Hepatocyte (in vitro differentiated cells): Measurements from ENCODE around the gene TNS4. TPM values are rescaled to one million over a fixed set of nuclear protein-coding genes. Genes with fewer than 3 reads are reported as not detected.

Experiments
- DNase-seq: peaks from one replicate; pipeline ENCODE4 v3.0.0-alpha.2; 2016; ENCODE audit warnings: low spot score
- H2AFZ ChIP-seq: fragments of 200-600 bp; sonication (generic); 2 replicates; pipeline ENCODE4 v1.6.0; 2016; ENCODE audit warnings: antibody characterized with exemption, mild to moderate bottlenecking
- H3K27ac ChIP-seq: fragments of 200-600 bp; sonication (generic); 2 replicates; pipeline ENCODE4 v1.5.1; 2016; ENCODE audit warnings: mild to moderate bottlenecking
- H3K27me3 ChIP-seq: fragments of 200-600 bp; sonication (generic); 2 replicates; pipeline ENCODE4 v1.6.1; 2016
- H3K36me3 ChIP-seq: fragments of 200-600 bp; sonication (generic); replicated peaks from 2 replicates; pipeline ENCODE4 v1.5.1; 2016; ENCODE audit warnings: low read depth; ENCODE audit not compliant: insufficient read depth
- H3K4me1 ChIP-seq: fragments of 200-600 bp; sonication (generic); 2 replicates; pipeline ENCODE4 v1.5.1; 2016; ENCODE audit warnings: mild to moderate bottlenecking, moderate library complexity; ENCODE audit not compliant: insufficient read depth
- H3K4me2 ChIP-seq: fragments of 200-600 bp; sonication (generic); 2 replicates; pipeline ENCODE4 v1.6.0; 2016
- H3K4me3 ChIP-seq: fragments of 200-600 bp; sonication (generic); 2 replicates; pipeline ENCODE4 v1.5.1; 2016; ENCODE audit warnings: mild to moderate bottlenecking
- H3K79me2 ChIP-seq: fragments of 200-600 bp; sonication (generic); 2 replicates; pipeline ENCODE4 v1.6.0; 2017; ENCODE audit warnings: mild to moderate bottlenecking
- H3K9me2 ChIP-seq: fragments of 200-600 bp; sonication (generic); replicated peaks from 2 replicates; pipeline ENCODE4 v1.6.0; 2017; ENCODE audit warnings: mild to moderate bottlenecking; ENCODE audit not compliant: insufficient read depth
- H3K9me3 ChIP-seq: fragments of 200-600 bp; sonication (generic); 2 replicates; pipeline ENCODE4 v1.5.1; 2016; ENCODE audit warnings: low read depth, mild to moderate bottlenecking
- H4K20me1 ChIP-seq: fragments of 200-600 bp; sonication (generic); 2 replicates; pipeline ENCODE4 v1.6.0; 2016; ENCODE audit warnings: mild to moderate bottlenecking; ENCODE audit not compliant: insufficient read depth, poor library complexity, severe bottlenecking
- EZH2 ChIP-seq: fragments of 200-600 bp; sonication (generic); IDR thresholded peaks from 2 replicates; pipeline ENCODE4 v1.6.1; 2016; ENCODE audit warnings: antibody characterized with exemption, mild to moderate bottlenecking, borderline replicate concordance
- EZH2phosphoT487 ChIP-seq: fragments of 200-600 bp; sonication (generic); IDR thresholded peaks from one replicate; pipeline ENCODE4 v1.6.1; 2018; ENCODE audit warnings: antibody characterized with exemption, mild to moderate bottlenecking, low read depth, moderate library complexity; ENCODE audit not compliant: unreplicated experiment, severe bottlenecking
- WGBS: methylation state at CpG from one replicate; pipeline ENCODE4 v1.1.6; 2016; ENCODE audit warnings: low lambda C conversion rate; ENCODE audit errors: missing lambda C conversion rate; 5-methylcytosine and 5-hydroxymethylcytosine counted together
- polyA plus RNA-seq: library from polyadenylated mRNA; unstranded; fragments of >200 nt; fragmentation: Nextera tagmentation; extraction: Ambion mirVana; gene quantifications from 2 replicates; pipeline ENCODE4 v1.2.1, GENCODE V29; 2016
- total RNA-seq: library from RNA; depleted of rRNA; stranded (reverse); fragments of >200 nt; gene quantifications from 2 replicates; pipeline ENCODE4 v1.2.3, GENCODE V29; 2014
- TF ChIP-seq, protein P1 (sequence below): fragments of 200-600 bp; sonication (generic); IDR thresholded peaks from 2 replicates; pipeline ENCODE4 v1.5.1; 2016; ENCODE audit warnings: antibody characterized with exemption, mild to moderate bottlenecking; ENCODE audit not compliant: poor library complexity

The TNS4 gene
- total and polyA plus RNA-seq, 2 experiments from 2014 or later, result 0.07 TPM; not detected in 1

- Histone ChIP-seq H3K9me2 (no peaks in the 10 kb centered on the region), H3K4me2 (no peak overlapping the region), H3K36me3 (no peaks in the 10 kb centered on the region), H3K9me3 (no peaks in the 10 kb centered on the region), H3K4me1 (no peaks in the 10 kb centered on the region), H2AFZ (no peak overlapping the region), H3K27me3 (no peaks in the 10 kb centered on the region), H3K79me2 (no peaks in the 10 kb centered on the region), H3K27ac (no peak overlapping the region), H3K4me3 (no peak overlapping the region), H4K20me1 (no peaks in the 10 kb centered on the region)
- TF ChIP-seq EZH2phosphoT487 (no peak), EZH2 (no peak)
- TF ChIP-seq, protein P1, sequence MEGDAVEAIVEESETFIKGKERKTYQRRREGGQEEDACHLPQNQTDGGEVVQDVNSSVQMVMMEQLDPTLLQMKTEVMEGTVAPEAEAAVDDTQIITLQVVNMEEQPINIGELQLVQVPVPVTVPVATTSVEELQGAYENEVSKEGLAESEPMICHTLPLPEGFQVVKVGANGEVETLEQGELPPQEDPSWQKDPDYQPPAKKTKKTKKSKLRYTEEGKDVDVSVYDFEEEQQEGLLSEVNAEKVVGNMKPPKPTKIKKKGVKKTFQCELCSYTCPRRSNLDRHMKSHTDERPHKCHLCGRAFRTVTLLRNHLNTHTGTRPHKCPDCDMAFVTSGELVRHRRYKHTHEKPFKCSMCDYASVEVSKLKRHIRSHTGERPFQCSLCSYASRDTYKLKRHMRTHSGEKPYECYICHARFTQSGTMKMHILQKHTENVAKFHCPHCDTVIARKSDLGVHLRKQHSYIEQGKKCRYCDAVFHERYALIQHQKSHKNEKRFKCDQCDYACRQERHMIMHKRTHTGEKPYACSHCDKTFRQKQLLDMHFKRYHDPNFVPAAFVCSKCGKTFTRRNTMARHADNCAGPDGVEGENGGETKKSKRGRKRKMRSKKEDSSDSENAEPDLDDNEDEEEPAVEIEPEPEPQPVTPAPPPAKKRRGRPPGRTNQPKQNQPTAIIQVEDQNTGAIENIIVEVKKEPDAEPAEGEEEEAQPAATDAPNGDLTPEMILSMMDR, result no peak
- 97% methylated on average over 2 of the region's 2 CpGs for WGBS
- no peak for DNase-seq
These were observed 15.9 kb upstream of the TNS4 start for GRCh38 chr17:40517286-40517662.

GRCh38 chr17:40516581-40517285 is 15.3 kb upstream of the TNS4 start:
- H3K27me3 ChIP-seq, result no peaks in the 10 kb centered on the region
- H3K9me2 ChIP-seq, result no peaks in the 10 kb centered on the region
- H3K4me2 ChIP-seq, result no peak overlapping the region
- TF ChIP-seq, protein P1, result no peak
- no peak for TF ChIP-seq EZH2
- H4K20me1 ChIP-seq, result no peaks in the 10 kb centered on the region
- H3K27ac ChIP-seq, result no peak overlapping the region
- 55% methylated on average over 3 of the region's 3 CpGs for WGBS
- no peaks in the 10 kb centered on the region for H3K9me3 ChIP-seq
- H3K4me1 ChIP-seq, result no peaks in the 10 kb centered on the region
- DNase-seq, result no peak
- no peaks in the 10 kb centered on the region for H3K36me3 ChIP-seq
- H3K4me3 ChIP-seq, result no peak overlapping the region
- H2AFZ ChIP-seq, result no peak overlapping the region
- no peaks in the 10 kb centered on the region for H3K79me2 ChIP-seq

GRCh38 chr17:40515491-40516041 is 14.1 kb upstream of the TNS4 start:
- no peaks in the 10 kb centered on the region for H4K20me1 ChIP-seq
- no peaks in the 10 kb centered on the region for H3K9me2 ChIP-seq
- H3K4me3 ChIP-seq, result no peak overlapping the region
- TF ChIP-seq EZH2phosphoT487 (no peak), EZH2 (no peak)
- TF ChIP-seq, protein P1, result no peak
- H3K27ac ChIP-seq, result no peak overlapping the region
- H2AFZ ChIP-seq, result no peak overlapping the region
- H3K9me3 ChIP-seq, result no peaks in the 10 kb centered on the region
- no peak overlapping the region for H3K4me2 ChIP-seq
- H3K4me1 ChIP-seq, result no peaks in the 10 kb centered on the region
- DNase-seq, result no peak
- H3K27me3 ChIP-seq, result no peaks in the 10 kb centered on the region
- no peaks in the 10 kb centered on the region for H3K79me2 ChIP-seq
- 72% methylated on average over 8 of the region's 11 CpGs for WGBS
- no peaks in the 10 kb centered on the region for H3K36me3 ChIP-seq
